ENCODE results near the gene ZBTB7C.
A peak's percentile ranks its signal among the peaks of the same experiment; 100 is the strongest.

ZBTB7C gene

GRCh38 chr18:48111587-48111986, 297.6 kb downstream of the ZBTB7C start:
- DNase-seq (ENCODE audit: low read depth) = no peak
- H3K4me3 ChIP-seq (ENCODE audit: low read length) = no peak overlapping the region
- no peak for TF ChIP-seq CTCF (IDR thresholded peaks at IDR 0.05; ENCODE audit: insufficient read depth, low read depth, low read length, missing control alignments)

GRCh38 chr18:48110797-48111196, 298.4 kb downstream of the ZBTB7C start:
- H3K4me3 ChIP-seq (ENCODE audit: low read length) = no peak overlapping the region
- no peak for DNase-seq (ENCODE audit: low read depth)
- no peak for TF ChIP-seq CTCF (IDR thresholded peaks at IDR 0.05; ENCODE audit: insufficient read depth, low read depth, low read length, missing control alignments)

- no peak overlapping the region for H3K4me3 ChIP-seq (ENCODE audit: low read length)
- no peak for TF ChIP-seq CTCF (IDR thresholded peaks at IDR 0.05; ENCODE audit: insufficient read depth, low read depth, low read length, missing control alignments)
- no peak for DNase-seq (ENCODE audit: low read depth)
These were observed 299.2 kb downstream of the ZBTB7C start for GRCh38 chr18:48109961-48110493.

GRCh38 chr18:48108136-48108535, 301.0 kb downstream of the ZBTB7C start:
- no peak for TF ChIP-seq CTCF (IDR thresholded peaks at IDR 0.05; ENCODE audit: insufficient read depth, low read depth, low read length, missing control alignments)
- DNase-seq (ENCODE audit: low read depth) = no peak
- no peak overlapping the region for H3K4me3 ChIP-seq (ENCODE audit: low read length)

- TF ChIP-seq CTCF (IDR thresholded peaks at IDR 0.05; ENCODE audit: insufficient read depth, low read depth, low read length, missing control alignments) = no peak
- DNase-seq (ENCODE audit: low read depth) = no peak
- H3K4me3 ChIP-seq (ENCODE audit: low read length) = no peak overlapping the region
These were observed 302.0 kb downstream of the ZBTB7C start for GRCh38 chr18:48106976-48107781.

GRCh38 chr18:48106498-48106897, 302.7 kb downstream of the ZBTB7C start:
- DNase-seq (ENCODE audit: low read depth) = no peak
- TF ChIP-seq CTCF (IDR thresholded peaks at IDR 0.05; ENCODE audit: insufficient read depth, low read depth, low read length, missing control alignments) = no peak
- H3K4me3 ChIP-seq (ENCODE audit: low read length) = no peak overlapping the region

- TF ChIP-seq CTCF (IDR thresholded peaks at IDR 0.05; ENCODE audit: insufficient read depth, low read depth, low read length, missing control alignments) = no peak
- peak; percentile 20 for DNase-seq (ENCODE audit: low read depth)
- H3K4me3 ChIP-seq (ENCODE audit: low read length) = no peak overlapping the region
These were observed 303.9 kb downstream of the ZBTB7C start for GRCh38 chr18:48105317-48105716.
